Stimulated activated CD8-positive, alpha-beta memory T cell treated with anti-CD3 and anti-CD28 coated beads, Interleukin-15, amount 100 ng/mL, for 4 hours (primary cell): Measurements from ENCODE around the gene PDE3B.
A peak's percentile ranks its signal among the peaks of the same experiment; 100 is the strongest.
"Not testable (repeated sequence)": the region's sequence is repeated elsewhere in the genome, so short reads cannot be mapped to it uniquely, and the experiment has no call there.

Experiments used
- DNase-seq, 2 donors: peaks; one replicate each; pipeline ENCODE4 v3.0.0-alpha.2; 2020; ENCODE audit warnings: low read depth in 2 of 2

Gene PDE3B

GRCh38 chr11:14641801-14642200 lies 1.8 kb upstream of the PDE3B start:
- no peak for DNase-seq

- no peak for DNase-seq
These were observed 1.2 kb upstream of the PDE3B start for GRCh38 chr11:14642453-14642852.

DNA sequence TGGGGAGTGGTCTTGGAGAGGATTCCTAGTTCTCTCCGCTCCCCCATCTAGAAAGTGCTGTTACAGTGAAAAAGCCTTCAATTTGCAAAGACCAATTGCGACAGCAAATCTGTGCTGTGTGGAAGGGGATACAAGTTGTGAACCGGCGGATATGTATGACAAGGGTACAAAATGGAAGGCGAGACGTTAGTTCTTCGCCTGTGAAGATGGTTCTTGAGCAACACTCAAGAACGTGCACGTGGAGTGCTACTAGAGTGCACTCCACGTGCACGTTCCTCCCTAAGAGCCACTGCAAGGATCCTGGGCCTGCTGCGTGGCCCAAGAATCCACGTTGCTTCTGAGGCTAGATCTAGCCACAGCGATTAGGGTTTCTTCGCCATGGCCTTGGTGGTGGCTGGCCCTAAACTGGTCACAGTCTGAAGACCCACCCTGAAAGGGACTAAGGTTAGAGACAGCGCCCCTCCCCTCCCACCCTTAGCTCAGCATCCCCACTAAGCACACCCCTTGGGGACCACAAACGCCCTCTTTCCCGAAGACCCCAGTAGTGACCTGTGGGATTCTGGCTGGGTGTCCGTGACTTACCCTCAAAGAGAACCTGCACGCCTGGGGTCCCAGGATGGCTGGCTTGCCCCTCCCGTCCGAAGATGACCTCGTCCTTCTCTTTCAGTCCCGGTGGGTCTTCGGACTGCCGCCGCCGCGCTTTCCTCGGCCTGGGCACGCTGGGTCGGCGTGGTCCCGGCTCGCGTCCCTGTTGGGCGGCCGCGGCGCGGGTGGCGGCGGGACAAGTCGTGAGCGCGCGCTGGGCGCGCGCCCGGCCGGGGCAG lies 519 bp upstream of the PDE3B start:
- no peak for DNase-seq

GRCh38 chr11:14644226-14645014 lies 816 bp downstream of the PDE3B start:
- DNase-seq = peak; percentile 11 to 26

GRCh38 chr11:14645015-14645912 lies 1.7 kb downstream of the PDE3B start:
- no peak for DNase-seq

DNA sequence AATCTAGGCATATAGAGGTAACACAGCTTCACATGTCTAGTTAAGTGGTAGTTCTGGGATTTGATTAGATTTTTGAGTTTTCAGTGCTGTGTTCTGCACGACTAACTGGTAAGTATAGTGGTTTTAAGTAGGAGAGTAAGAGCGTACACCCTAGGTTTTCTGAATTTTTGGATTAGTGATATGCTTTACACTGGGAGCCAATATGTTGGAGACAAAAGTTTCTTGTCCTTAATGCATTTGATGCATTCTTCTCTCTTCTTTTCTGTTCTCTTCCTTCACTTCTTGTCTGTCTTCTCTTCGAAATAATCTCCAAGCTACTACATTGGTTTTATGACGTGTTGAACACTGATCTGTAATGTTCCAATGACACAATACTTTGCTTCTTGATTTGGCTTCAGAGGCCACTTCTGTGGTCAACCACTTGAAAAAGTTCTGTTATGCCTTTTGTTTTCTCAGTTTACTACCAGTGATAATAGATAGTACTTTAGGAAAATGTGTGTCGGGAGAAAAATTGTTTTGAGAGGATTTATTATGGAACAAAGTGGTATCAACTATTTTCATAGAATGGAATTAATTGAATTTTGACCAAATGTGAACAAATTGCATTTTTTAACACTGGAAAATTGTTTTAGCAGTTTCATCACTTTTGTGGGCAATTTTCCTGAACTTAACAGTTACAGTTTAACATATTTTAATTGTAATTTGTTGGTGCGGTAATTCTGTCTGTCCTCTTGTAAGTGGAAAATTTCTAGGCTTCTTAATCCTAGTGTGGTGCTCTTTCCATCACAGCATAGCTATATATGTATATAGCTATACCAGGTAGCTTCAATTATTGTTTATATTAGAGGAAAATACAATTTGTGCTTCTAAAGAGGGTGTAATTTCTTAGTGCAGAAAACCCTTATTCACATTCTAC lies 2.6 kb downstream of the PDE3B start:
- DNase-seq = no peak

GRCh38 chr11:14650064-14650463 lies 6.5 kb downstream of the PDE3B start:
- no peak for DNase-seq

- DNase-seq = no peak
These were observed 9.5 kb downstream of the PDE3B start for GRCh38 chr11:14653090-14653489.

GRCh38 chr11:14655435-14655834 lies 11.8 kb downstream of the PDE3B start:
- no peak for DNase-seq

GRCh38 chr11:14656536-14657457 lies 13.2 kb downstream of the PDE3B start:
- DNase-seq = no peak

- no peak for DNase-seq
These were observed 14.2 kb downstream of the PDE3B start for GRCh38 chr11:14657841-14658240.

DNA sequence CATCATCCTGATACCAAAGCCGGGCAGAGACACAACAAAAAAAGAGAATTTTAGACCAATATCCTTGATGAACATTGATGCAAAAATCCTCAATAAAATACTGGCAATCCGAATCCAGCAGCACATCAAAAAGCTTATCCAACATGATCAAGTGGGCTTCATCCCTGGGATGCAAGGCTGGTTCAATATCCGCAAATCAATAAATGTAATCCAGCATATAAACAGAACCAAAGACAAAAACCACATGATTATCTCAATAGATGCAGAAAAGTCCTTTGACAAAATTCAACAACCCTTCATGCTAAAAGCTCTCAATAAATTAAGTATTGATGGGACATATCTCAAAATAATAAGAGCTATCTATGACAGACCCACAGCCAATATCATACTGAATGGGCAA lies 21.3 kb downstream of the PDE3B start:
- not testable (repeated sequence) for DNase-seq

- not testable (repeated sequence) for DNase-seq
These were observed 23.7 kb downstream of the PDE3B start for GRCh38 chr11:14667329-14667728.

DNA sequence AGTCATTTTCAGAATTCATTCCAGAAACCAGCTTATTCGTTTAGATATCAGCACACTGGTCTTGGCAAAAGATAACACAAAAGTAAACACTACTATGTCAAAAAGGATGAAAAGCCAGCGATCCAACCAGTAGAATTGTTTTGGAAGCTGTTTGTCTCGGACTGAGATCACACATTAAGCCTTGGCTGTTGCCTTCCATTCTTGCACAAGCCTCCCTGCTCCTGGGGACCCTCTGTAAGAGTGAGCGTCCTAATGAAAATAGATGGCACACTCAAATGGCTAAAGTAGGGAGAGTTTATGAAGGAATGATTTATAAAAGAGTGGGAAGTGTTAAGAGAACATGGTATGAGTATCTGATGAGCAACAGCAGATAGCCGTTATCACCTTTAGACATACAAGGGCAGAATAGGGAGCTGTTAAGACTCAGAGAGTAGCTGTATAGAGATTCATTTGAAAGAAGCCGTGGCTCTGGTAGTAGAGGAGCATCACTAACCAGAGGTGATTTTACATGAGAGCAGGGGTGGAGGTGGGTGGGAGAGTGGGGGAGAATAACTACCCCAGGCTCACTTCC lies 25.2 kb downstream of the PDE3B start:
- no peak for DNase-seq

GRCh38 chr11:14669499-14669898 lies 25.9 kb downstream of the PDE3B start:
- DNase-seq = no peak

- no peak for DNase-seq
These were observed 26.4 kb downstream of the PDE3B start for GRCh38 chr11:14669958-14670357.

GRCh38 chr11:14672635-14673034 lies 29.0 kb downstream of the PDE3B start:
- DNase-seq = no peak

DNA sequence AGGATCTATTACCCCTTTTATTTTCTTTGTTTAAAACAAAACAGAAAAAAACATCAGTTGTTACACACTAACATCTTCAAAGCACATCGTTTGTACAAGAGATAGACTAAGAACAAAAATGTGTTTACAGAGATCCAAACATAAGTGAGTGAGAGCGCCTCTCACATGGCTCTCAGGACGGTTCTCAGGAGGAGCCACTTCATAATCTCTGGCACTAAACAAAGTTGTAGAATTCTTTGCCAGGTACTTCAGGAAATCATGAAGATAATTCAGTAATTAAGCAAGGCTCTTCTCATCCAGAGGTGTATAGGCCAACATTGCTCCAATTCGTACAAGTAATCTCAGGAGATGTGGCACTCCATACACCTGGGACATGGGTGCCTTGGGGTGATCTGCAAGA lies 29.8 kb downstream of the PDE3B start:
- no peak for DNase-seq

- no peak for DNase-seq
These were observed 30.3 kb downstream of the PDE3B start for GRCh38 chr11:14673824-14674405.
